Measurements from ENCODE around the gene B3GAT1. TPM values are rescaled to one million over a fixed set of nuclear protein-coding genes. Genes with fewer than 3 reads are reported as not detected.

Gene B3GAT1
- polyA plus RNA-seq, 1 of the 3 experiments (the other 2 are of a cell fraction), result 0.15 TPM

- no peak for TF ChIP-seq USF1 (IDR thresholded peaks at IDR 0.05; ENCODE audit: borderline replicate concordance, low read depth)
Measured at GRCh38 chr11:134357545-134357839, 54.5 kb downstream of the B3GAT1 start (continued).

- Histone ChIP-seq H3K4me1 (ENCODE audit: control insufficient read depth in 1 of 2, insufficient read depth in 2 of 2, low read depth in 1 of 2, low read length in 1 of 2) (no peaks in the 10 kb centered on the region; a peak in 1 of 4 replicates), H3K9ac (no peak overlapping the region), H4K20me1 (ENCODE audit: insufficient read depth) (no peaks in the 10 kb centered on the region), H3F3A (replicated peaks; ENCODE audit: insufficient read depth) (no peaks in the 10 kb centered on the region), H3K4me2 (no peak overlapping the region), H3K36me3 (replicated peaks in 1 of 2; ENCODE audit: control insufficient read depth in 1 of 2, insufficient read depth in 2 of 2, low read length in 1 of 2) (no peaks in the 10 kb centered on the region), H2AFZ (ENCODE audit: low read depth) (no peak overlapping the region), H3K4me3 (ENCODE audit: low read depth in 2 of 2, low read length in 1 of 2) (no peak overlapping the region), H3K27me3 (ENCODE audit: insufficient read depth) (no peaks in the 10 kb centered on the region), H3K27ac (ENCODE audit: low read depth in 2 of 2, low read length in 1 of 2) (no peak overlapping the region), H3K9me2 (no peaks in the 10 kb centered on the region), H3K79me2 (ENCODE audit: insufficient read depth) (no peaks in the 10 kb centered on the region), H3K9me3 (no peaks in the 10 kb centered on the region)
- TF ChIP-seq EP300 (IDR thresholded peaks at IDR 0.05; ENCODE audit: borderline replicate concordance in 1 of 2, low read depth in 1 of 2, low read length in 1 of 2) (no peak), IRF3 (IDR thresholded peaks at IDR 0.05; ENCODE audit: low read depth, low read length) (no peak), RAD21 (IDR thresholded peaks at IDR 0.05; ENCODE audit: low read length) (no peak), MAX (IDR thresholded peaks at IDR 0.05; ENCODE audit: low read depth) (no peak), FOXJ3 (CRISPR knock-in tag; IDR thresholded peaks at IDR 0.05) (no peak), NFIC (IDR thresholded peaks at IDR 0.05; ENCODE audit: borderline replicate concordance) (no peak)
- no peak for DNase-seq
- ChIA-PET CTCF (interaction anchor here (0.6 to 0.8 kb wide), 2 partner anchors 512 to 1416 kb away, joined by 3 read pairs; no protein-coding TSS in a partner anchor), POLR2A (no interaction called here)
- 71% methylated on average over 14 of the region's 21 CpGs for WGBS (ENCODE audit: low lambda C conversion rate)
Measured at GRCh38 chr11:134356656-134357544, 55.1 kb downstream of the B3GAT1 start.

GRCh38 chr11:134355656-134356055 is 56.4 kb downstream of the B3GAT1 start:
- no peak overlapping the region for H3K4me2 ChIP-seq

More at GRCh38 chr11:134355656-134356055, 56.4 kb downstream of the B3GAT1 start:
- Histone ChIP-seq H3K4me3 (ENCODE audit: low read depth in 2 of 2, low read length in 1 of 2) (no peak overlapping the region), H2AFZ (ENCODE audit: low read depth) (no peak overlapping the region), H4K20me1 (ENCODE audit: insufficient read depth) (no peaks in the 10 kb centered on the region), H3K27ac (ENCODE audit: low read depth in 2 of 2, low read length in 1 of 2) (no peak overlapping the region), H3K27me3 (ENCODE audit: insufficient read depth) (no peaks in the 10 kb centered on the region), H3K9me2 (no peaks in the 10 kb centered on the region), H3K9ac (no peak overlapping the region), H3F3A (replicated peaks; ENCODE audit: insufficient read depth) (no peaks in the 10 kb centered on the region), H3K4me1 (ENCODE audit: control insufficient read depth in 1 of 2, insufficient read depth in 2 of 2, low read depth in 1 of 2, low read length in 1 of 2) (no peaks in the 10 kb centered on the region; a peak in 1 of 4 replicates), H3K79me2 (ENCODE audit: insufficient read depth) (no peaks in the 10 kb centered on the region), H3K9me3 (no peaks in the 10 kb centered on the region), H3K36me3 (replicated peaks in 1 of 2; ENCODE audit: control insufficient read depth in 1 of 2, insufficient read depth in 2 of 2, low read length in 1 of 2) (no peaks in the 10 kb centered on the region)
- TF ChIP-seq FOSL2 (IDR thresholded peaks at IDR 0.05; ENCODE audit: borderline replicate concordance, low read depth), result no peak
- TF ChIP-seq TAF1 (IDR thresholded peaks at IDR 0.05; ENCODE audit: borderline replicate concordance, low read depth, low read length), result no peak
- no peak for DNase-seq
- ChIA-PET CTCF (interaction anchor here (1.2 to 1.8 kb wide), 3 partner anchors 15 to 224 kb away, joined by 4 to 5 read pairs (median 4); no protein-coding TSS in a partner anchor), POLR2A (no interaction called here)
- WGBS (ENCODE audit: low lambda C conversion rate), result 70% methylated on average over 5 of the region's 5 CpGs

Measured in SK-N-SH (cell line).